ENCODE results near the gene SIL1.
"Not testable (repeated sequence)": the region's sequence is repeated elsewhere in the genome, so short reads cannot be mapped to it uniquely, and the experiment has no call there.

SIL1 gene

GRCh38 chr5:139105621-139106071 is 92.5 kb downstream of the SIL1 start:
- DNase-seq (ENCODE audit: low spot score), result no peak

DNA sequence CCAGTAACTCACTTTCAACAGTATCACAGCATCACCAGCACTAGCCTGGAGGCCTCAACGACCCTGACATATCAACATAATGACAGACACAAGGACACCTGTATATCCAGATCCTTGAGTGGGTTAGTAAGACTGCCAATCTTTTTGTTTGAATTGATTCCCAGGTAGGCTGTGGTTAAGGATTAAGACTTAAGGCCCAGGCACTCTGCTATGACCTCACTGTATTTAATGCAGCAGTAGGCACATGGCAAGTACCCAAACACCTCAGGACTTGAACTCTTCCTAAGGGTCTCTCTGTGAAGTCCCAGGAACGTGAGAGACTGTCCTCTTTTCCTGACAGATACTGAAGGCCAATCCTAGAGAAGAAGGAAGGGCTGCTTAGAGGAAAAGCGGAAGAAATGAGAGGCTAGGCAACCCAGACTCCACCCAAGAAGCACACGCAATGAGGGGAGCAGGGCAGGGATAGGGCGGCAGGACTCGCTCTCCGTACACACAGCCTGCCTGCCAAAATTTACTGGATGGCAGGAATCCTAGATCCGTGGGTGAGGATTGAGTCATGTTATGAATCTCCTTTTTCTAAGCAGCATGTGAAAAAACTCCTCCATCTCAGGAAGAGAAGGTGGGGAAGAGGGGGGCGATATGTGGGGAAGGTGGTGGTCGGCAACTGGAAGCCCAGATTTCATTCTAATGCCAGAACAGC is 93.4 kb downstream of the SIL1 start:
- DNase-seq (ENCODE audit: low spot score), result peak; percentile 95

GRCh38 chr5:139103762-139104161 is 94.4 kb downstream of the SIL1 start:
- DNase-seq (ENCODE audit: low spot score), result no peak

DNA sequence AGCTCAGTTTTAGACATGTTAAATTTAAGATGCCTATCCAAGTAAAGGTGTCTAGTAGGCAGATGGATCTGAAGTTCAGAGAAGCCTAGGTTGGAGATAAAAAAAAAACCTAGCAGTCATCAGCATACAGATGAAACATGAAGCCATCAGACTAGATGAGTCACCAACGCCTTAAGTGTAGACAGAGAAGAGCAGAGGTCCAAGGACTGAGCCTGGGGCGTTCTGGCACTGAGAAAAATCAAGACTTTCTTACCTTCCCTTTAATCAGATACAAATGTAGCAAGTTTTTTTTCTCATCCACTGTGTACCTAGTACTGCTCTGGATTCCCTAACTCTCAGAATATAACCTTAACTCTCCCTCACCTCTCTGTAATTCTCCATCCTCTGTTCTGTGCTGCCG is 97.3 kb downstream of the SIL1 start:
- no peak for DNase-seq (ENCODE audit: low spot score)

DNA sequence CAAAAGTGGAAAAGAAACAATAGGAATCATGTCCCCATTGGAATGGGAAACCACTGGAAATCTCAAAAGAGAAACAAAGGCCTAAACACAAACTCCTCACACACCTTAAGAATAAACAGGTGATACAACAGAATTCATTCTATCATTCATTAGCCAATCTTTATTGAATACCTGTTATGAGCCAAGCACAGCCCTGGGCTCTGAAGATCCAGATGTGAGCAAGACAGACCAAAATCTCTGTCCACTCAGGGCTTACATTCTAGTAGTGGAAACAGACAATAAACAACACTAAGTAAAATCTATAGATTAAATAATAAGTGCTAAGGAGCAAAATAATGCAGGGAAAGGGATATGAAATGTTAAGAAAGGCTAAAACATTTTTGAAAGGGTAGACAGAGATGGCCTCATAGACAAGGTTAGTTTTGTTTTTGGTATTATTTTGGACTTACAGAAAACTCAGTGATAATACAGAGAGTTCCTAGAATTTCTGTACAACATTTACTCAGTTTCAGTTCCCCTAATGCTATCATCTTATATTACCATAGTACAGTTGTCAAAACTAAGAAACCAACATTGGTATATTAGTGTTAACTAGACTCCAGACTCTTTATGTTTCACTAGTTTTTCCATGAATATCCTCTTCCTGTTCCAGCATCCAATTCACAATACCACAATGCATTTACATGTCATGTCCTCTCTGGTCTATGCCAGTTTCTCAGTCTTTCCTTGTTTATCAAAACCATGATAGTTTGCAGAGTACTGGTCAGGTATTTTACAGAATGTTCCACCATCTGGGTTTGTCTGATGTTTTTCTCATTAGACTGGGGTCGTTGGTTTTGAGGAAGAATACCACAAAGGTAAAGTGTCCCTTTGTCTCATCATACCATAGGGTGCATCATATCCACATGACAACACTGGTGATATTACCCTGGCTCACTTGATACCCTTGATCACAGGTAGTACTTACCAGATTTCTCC is 103.7 kb downstream of the SIL1 start:
- no peak for DNase-seq (ENCODE audit: low spot score)

- no peak for DNase-seq (ENCODE audit: low spot score)
These were observed 105.3 kb downstream of the SIL1 start for GRCh38 chr5:139092741-139093343.

DNA sequence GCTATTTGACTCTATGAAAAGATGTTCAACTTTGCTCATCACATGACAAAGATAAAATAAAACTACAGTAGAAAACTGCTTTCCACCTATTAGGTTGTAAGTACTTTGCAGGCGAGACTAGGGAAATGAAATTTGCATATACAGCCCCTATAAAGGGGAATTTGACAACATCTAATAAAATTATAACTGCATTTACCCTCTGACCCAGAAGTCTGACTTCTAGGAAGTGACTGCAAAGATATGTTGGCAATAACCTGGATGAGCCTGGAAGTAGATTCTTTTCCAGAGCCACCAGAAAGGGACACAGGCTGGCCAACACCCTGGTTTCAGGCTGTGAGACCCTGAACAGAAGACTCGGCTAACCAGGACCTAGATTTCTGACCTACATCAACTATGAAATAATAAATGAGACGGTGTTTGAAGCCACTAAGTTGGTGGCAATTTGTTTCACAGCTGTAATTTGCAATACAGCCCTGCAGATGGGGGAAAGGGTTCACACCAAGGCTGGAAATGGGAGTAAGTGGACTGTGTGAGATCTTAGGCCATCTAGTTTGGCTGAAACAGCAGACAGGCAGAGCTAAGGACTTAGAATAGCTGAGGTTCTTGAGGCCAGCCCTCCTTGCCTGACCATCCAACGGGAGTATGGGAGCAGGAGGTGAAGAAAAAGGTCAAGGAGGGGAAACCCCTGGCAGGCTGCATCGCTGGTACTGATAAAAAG is 106.6 kb downstream of the SIL1 start:
- no peak for DNase-seq (ENCODE audit: low spot score)

DNA sequence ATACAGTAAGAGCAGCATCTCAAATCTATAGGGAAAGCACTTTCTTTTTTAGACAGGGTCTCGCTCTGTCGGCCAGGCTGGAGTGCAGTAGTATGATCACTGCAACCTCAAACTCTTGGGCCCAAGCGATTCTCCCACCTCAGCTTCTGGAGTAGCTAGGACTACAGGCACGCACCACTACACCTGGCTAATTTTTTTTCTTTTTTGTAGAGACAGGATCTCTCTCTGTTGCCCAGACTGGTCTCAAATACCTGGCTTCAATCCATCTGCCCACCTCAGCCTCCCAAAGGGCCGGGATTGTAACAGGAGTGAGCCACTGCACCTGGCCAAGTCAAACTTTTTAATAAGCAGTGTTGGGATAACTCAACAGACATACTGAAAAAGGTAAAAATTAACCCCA is 107.6 kb downstream of the SIL1 start:
- no peak for DNase-seq (ENCODE audit: low spot score)

DNA sequence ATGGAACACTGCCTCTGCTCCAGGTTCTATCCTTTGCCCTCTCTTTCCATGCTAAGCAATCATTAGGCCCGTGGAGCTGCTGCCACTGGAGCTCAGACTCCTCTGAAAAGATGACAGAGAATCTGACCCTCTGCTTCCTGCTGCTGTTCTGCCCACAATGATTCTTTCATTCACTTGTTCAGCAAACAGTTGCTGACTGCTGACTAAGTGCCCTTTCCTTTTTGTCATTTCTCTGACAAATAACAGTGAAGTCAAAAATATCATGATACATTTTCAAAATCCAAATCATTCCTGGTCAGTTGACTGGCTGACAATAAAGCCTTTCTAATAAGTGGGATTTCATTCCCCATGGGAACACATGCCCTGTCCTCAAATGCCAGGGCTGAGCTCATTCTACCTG is 110.1 kb downstream of the SIL1 start:
- DNase-seq (ENCODE audit: low spot score), result no peak

- no peak for DNase-seq (ENCODE audit: low spot score)
These were observed 115.2 kb downstream of the SIL1 start for GRCh38 chr5:139082813-139083498.

GRCh38 chr5:139079991-139080610 is 118.1 kb downstream of the SIL1 start:
- DNase-seq (ENCODE audit: low spot score), result no peak

DNA sequence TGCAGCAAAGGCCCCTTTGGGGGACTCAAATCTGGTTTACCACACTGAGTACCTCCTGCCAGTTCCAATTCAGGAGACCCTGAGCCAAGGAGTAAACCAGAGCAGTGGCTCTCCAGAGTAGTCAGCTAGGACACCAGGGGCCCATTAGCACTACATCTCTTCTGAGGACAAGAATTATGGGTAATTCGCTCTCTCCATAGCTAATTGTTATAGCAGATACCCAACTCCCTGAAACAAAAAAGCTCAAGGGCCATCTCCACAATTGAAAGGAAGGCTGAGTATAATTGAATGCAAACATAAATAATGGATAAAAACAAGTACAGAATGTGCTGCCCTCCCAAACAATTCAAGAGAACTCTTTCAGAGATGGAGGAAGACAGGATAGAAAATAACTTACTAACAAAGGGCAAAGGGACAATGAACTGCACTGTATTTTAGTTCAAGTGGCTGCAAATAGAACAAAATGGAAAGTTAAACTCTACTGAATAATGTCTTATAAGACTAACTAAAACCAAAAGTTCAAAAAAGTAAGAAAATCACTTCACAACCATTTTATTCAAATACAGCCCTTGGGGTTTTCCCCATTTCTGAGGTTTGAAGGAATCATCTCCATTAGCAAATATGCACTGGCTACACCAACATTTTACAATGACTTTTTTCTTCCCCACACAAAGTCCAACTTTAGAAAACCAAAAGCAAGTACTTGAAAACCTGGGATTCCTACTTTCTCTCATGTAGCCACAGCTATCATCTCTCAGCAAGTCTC is 118.8 kb downstream of the SIL1 start:
- no peak for DNase-seq (ENCODE audit: low spot score)

- DNase-seq (ENCODE audit: low spot score), result no peak
These were observed 119.8 kb downstream of the SIL1 start for GRCh38 chr5:139078345-139078744.

DNA sequence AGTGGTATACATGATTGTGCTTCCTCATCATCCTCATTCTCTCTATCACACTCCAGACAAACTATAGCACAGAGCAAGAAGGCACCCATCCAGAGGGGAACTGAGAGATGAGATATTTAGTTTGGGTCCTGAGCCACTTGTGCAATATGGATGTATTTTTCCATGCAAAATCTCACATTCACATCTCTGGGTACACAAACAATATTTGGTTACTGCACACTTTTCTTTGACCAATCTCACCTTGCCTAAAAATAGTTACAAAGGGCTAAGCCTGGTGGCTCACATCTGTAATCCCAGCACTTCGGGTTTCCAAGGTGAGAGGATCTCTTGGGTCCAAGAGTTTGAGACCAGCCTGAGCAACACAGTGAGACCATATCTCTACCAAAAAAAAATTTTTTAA is 120.3 kb downstream of the SIL1 start:
- DNase-seq (ENCODE audit: low spot score), result no peak

DNA sequence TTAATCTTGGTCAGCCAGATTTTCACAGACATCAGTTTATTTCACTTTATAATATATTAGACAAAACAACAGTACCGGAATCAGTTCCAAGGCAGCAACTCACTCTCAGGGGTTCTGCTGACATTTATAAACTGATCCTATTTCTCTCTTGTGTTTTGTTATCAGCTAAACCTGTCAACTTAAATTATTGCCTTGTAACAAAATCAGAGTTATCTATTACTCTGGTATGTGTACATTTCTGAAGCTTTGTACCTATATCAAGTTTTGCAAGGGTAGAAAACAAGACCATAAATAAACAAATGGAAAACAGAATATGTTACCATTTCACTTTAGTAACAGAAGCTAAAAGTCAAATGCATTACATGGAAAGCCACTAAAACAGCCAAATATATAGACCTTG is 122.1 kb downstream of the SIL1 start:
- no peak for DNase-seq (ENCODE audit: low spot score)

DNA sequence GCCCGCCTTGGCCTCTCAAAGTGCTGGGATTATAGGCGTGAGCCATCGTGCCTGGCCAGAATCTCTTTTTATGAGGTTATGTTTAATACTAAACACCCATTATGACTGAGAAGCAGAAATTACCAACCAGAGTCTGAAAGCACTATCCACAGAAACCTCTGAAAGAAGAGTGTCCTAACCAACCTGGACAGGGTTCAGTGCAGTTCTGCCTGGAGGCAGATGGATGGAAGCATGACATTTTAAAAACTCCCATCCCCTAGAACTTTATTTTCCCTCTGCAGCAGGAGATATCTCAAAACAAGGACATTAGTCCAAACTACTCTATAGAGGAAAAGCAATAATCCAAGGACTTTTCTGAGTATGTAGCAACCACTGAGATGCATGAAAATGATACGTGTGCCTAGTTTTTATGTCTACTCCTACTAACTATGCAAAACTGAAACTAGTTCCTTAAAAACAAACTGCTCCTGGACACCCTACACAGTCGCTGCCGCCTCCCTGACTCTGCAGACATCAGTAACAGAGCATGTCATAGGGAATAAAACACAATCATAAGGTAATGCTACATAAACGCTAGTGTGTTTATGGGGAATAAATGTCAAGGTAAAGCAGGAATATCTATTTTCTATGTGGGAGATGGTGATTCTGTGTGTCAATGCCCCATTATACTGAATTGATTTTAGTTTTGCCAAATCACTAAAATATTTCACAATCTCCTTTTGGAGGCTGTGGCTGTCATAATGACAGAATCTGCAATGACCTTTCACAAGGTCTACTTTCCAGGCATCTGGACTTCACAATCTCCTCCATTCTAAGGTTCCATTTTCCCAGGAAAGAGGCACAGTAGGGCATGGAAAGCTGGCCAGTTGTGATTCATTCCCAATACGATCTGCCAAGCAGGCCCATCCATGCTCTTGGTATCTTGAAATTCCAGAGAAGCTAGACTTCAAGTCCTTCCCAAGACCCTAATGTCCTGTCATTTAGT is 122.8 kb downstream of the SIL1 start:
- DNase-seq (ENCODE audit: low spot score), result no peak

GRCh38 chr5:139073956-139074355 is 124.2 kb downstream of the SIL1 start:
- not testable (repeated sequence) for DNase-seq (ENCODE audit: low spot score)

DNA sequence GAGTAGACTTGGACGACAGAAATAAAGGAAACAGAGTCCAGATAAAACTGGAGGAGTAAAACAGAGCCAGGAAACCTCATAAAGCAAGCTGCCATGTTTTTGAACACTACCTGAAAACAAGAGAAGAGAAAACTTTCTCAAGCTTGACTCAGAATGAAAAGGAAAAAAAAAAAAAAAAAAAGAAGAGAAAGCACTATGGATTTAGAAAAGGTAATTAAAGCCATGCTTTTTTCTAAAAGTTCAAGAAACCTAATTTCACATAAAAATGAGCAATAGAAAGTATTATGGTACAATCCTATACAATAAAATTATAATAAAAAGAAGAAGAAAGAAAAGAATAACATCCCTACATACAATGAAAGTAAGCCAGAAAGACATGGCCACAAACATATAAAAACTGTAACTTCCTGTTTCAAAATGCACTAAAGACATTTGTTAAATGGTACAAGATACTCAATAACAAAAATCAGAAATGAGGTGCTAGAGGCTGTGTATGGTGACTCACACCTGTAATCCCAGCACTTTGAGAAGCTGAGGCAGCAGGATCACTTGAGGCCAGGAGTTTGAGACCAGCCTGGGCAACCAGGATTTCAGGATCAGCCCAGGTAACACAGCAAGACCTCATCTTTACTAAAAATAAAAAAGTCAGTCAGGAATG is 129.5 kb downstream of the SIL1 start:
- no peak for DNase-seq (ENCODE audit: low spot score)

Data from AG08396 (cell line).